C4-2B (cell line): ENCODE measurements around the gene TNS3.

Experiments used
- ZFX ChIP-seq: fragments of 450-650 bp; IDR thresholded peaks from 2 replicates; pipeline ENCODE4 v1.6.1; 2017
- TF ChIP-seq, protein P1 (sequence below): fragments of 450-650 bp; conservative IDR thresholded peaks from 2 replicates; pipeline ENCODE4 v1.5.1; 2017; ENCODE audit warnings: mild to moderate bottlenecking

DNA sequence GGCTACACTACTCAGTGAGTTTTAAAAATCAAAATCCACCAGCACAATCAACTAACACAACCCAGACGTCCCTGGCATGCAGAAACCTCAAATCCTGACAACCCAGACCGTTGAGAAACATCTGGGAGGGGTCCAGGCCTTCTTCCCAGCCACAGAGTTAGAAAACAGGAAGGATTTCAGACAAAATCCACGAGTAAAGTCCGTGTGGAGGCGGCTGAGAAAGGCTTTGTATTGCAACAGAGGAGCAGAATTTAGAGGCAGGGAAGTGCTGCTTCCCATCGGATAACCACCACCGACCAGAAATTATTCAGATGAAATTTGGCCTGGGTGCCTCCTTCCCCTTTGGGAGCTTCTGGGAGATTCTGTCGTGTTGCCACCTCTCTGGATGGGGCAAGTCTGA, 61.5 kb downstream of the TNS3 start:
- TF ChIP-seq, protein P1, sequence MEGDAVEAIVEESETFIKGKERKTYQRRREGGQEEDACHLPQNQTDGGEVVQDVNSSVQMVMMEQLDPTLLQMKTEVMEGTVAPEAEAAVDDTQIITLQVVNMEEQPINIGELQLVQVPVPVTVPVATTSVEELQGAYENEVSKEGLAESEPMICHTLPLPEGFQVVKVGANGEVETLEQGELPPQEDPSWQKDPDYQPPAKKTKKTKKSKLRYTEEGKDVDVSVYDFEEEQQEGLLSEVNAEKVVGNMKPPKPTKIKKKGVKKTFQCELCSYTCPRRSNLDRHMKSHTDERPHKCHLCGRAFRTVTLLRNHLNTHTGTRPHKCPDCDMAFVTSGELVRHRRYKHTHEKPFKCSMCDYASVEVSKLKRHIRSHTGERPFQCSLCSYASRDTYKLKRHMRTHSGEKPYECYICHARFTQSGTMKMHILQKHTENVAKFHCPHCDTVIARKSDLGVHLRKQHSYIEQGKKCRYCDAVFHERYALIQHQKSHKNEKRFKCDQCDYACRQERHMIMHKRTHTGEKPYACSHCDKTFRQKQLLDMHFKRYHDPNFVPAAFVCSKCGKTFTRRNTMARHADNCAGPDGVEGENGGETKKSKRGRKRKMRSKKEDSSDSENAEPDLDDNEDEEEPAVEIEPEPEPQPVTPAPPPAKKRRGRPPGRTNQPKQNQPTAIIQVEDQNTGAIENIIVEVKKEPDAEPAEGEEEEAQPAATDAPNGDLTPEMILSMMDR: no peak
- no peak for TF ChIP-seq ZFX
